SK-N-SH (cell line): ENCODE data around the gene AHSP. TPM values are rescaled to one million over a fixed set of nuclear protein-coding genes. Genes with fewer than 3 reads are reported as not detected.

Experiments used
- CTCF ChIA-PET: fragments of 300-600, 350-600 bp; formaldehyde crosslinking; extraction: SDS; loops from one replicate; lab custom pipeline; 2021; lab: Yijun Ruan, JAX
- POLR2A ChIA-PET: fragments of 350-600 bp; sonication (Branson Sonifier 250); formaldehyde crosslinking; extraction: SDS; loops from one replicate; lab custom pipeline; 2020; ENCODE audit warnings: antibody characterized with exemption, inconsistent platforms; lab: Yijun Ruan, JAX
- DNase-seq: peaks from one replicate; pipeline ENCODE4 v3.0.0; 2012
- H2AFZ ChIP-seq: fragments of 200-600 bp; sonication (generic); 2 replicates; pipeline ENCODE4 v1.8.1; 2016; ENCODE audit warnings: antibody characterized with exemption, mild to moderate bottlenecking, low read depth
- H3F3A ChIP-seq: fragments of 200-600 bp; sonication (generic); replicated peaks from 2 replicates; pipeline ENCODE3; 2016; ENCODE audit warnings: antibody characterized with exemption, mild to moderate bottlenecking; ENCODE audit not compliant: insufficient read depth
- H3K27ac ChIP-seq, 2 experiments: fragments of 200-500 bp in 1 of 2; fragments of 200-600 bp in 1 of 2; sonication (Bioruptor generic) in 1 of 2; sonication (generic), shearing (Covaris generic) in 1 of 2; 2 replicates each; pipeline versions ENCODE4 v1.5.1 to v1.6.1; 2014 to 2016; ENCODE audit warnings: low read depth in 2 of 2, inconsistent platforms in 1 of 2, low read length in 1 of 2, mild to moderate bottlenecking in 1 of 2, mixed read lengths in 1 of 2
- H3K27me3 ChIP-seq: fragments of 200-600 bp; sonication (generic), shearing (Covaris generic); 2 replicates; pipeline ENCODE4 v1.6.1; 2016; ENCODE audit warnings: mixed run types; ENCODE audit not compliant: insufficient read depth
- H3K36me3 ChIP-seq, 2 experiments: fragments of 200-500 bp in 1 of 2; fragments of 200-600 bp in 1 of 2; sonication (Bioruptor generic) in 1 of 2; sonication (generic) in 1 of 2; replicated peaks in 1 of 2; 2 replicates each; pipeline versions ENCODE3 to v1.5.1; 2014 to 2016; ENCODE audit warnings: low read length in 1 of 2, mild to moderate bottlenecking in 1 of 2; ENCODE audit not compliant: insufficient read depth in 2 of 2, control insufficient read depth in 1 of 2
- H3K4me1 ChIP-seq, 2 experiments: fragments of 200-500 bp in 1 of 2; fragments of 200-600 bp in 1 of 2; sonication (Bioruptor generic) in 1 of 2; sonication (generic), shearing (Covaris generic) in 1 of 2; 2 replicates each; pipeline versions ENCODE4 v1.5.1 to v1.6.1; 2014 to 2016; ENCODE audit warnings: low read depth in 1 of 2, low read length in 1 of 2, mixed run types in 1 of 2; ENCODE audit not compliant: insufficient read depth in 2 of 2, control insufficient read depth in 1 of 2
- H3K4me2 ChIP-seq: fragments of 200-600 bp; sonication (generic), shearing (Covaris generic); 2 replicates; pipeline ENCODE4 v1.6.1; 2017; ENCODE audit warnings: mixed run types
- H3K4me3 ChIP-seq, 2 experiments: fragments of 200-500 bp in 1 of 2; fragments of 200-600 bp in 1 of 2; sonication (Bioruptor generic) in 1 of 2; sonication (generic), shearing (Covaris generic) in 1 of 2; 2 replicates each; pipeline versions ENCODE4 v1.5.1 to v1.8.1; 2014 to 2016; ENCODE audit warnings: low read depth in 2 of 2, inconsistent platforms in 1 of 2, low read length in 1 of 2, mild to moderate bottlenecking in 1 of 2, mixed read lengths in 1 of 2, moderate library complexity in 1 of 2
- H3K79me2 ChIP-seq: fragments of 200-600 bp; sonication (generic); 2 replicates; pipeline ENCODE4 v1.8.1; 2017; ENCODE audit warnings: mild to moderate bottlenecking; ENCODE audit not compliant: insufficient read depth
- H3K9ac ChIP-seq: fragments of 200-600 bp; sonication (generic); 2 replicates; pipeline ENCODE4 v1.6.1; 2017; ENCODE audit warnings: mixed run types
- H3K9me2 ChIP-seq: fragments of 200-600 bp; sonication (generic); 2 replicates; pipeline ENCODE4 v1.6.1; 2017; ENCODE audit warnings: mixed run types
- H3K9me3 ChIP-seq: fragments of 200-600 bp; sonication (generic); 2 replicates; pipeline ENCODE4 v1.6.1; 2017; ENCODE audit warnings: mixed run types, mild to moderate bottlenecking, moderate library complexity
- H4K20me1 ChIP-seq: fragments of 200-600 bp; sonication (generic); 2 replicates; pipeline ENCODE4 v1.6.1; 2017; ENCODE audit warnings: mild to moderate bottlenecking, mixed run types; ENCODE audit not compliant: insufficient read depth
- CHD2 ChIP-seq: fragments of 150-350 bp; IDR thresholded peaks from 2 replicates; pipeline ENCODE4 v1.6.1; 2018; ENCODE audit warnings: low read length; ENCODE audit not compliant: partially characterized antibody
- ELF1 ChIP-seq: IDR thresholded peaks from 2 replicates; pipeline ENCODE4 v1.4.0; 2012
- EP300 ChIP-seq, 2 experiments: IDR thresholded peaks; 2 replicates each; pipeline versions ENCODE4 v1.4.0 to v1.6.1; 2012; ENCODE audit warnings: borderline replicate concordance in 1 of 2, low read depth in 1 of 2, low read length in 1 of 2
- EZH2phosphoT487 ChIP-seq: fragments of 200-600 bp; sonication (generic); IDR thresholded peaks from 2 replicates; pipeline ENCODE4 v1.6.1; 2017; ENCODE audit warnings: low read depth, mixed run types, mild to moderate bottlenecking, antibody characterized with exemption, moderate library complexity, borderline replicate concordance
- FOXJ3 ChIP-seq: sonication (generic); formaldehyde crosslinking; IDR thresholded peaks from 2 replicates; pipeline ENCODE4 v1.5.1; 2020; ENCODE audit warnings: mild to moderate bottlenecking, missing genetic modification reagents
- FOXM1 ChIP-seq: IDR thresholded peaks from 2 replicates; pipeline ENCODE4 v1.4.0; 2012; ENCODE audit warnings: low read depth, mild to moderate bottlenecking
- GATA2 ChIP-seq: sonication (generic); formaldehyde crosslinking; IDR thresholded peaks from 2 replicates; pipeline ENCODE4 v1.5.0; 2020; ENCODE audit warnings: mild to moderate bottlenecking, missing genetic modification reagents
- JUND ChIP-seq: IDR thresholded peaks from 2 replicates; pipeline ENCODE4 v1.4.0; 2012
- MEF2A ChIP-seq: IDR thresholded peaks from 2 replicates; pipeline ENCODE4 v1.4.0; 2012; ENCODE audit warnings: low read depth, borderline replicate concordance
- MXI1 ChIP-seq: IDR thresholded peaks from 2 replicates; pipeline ENCODE4 v1.6.1; 2012; ENCODE audit warnings: mild to moderate bottlenecking, low read depth, low read length, improper control_type of control experiment
- NRF1 ChIP-seq: IDR thresholded peaks from 2 replicates; pipeline ENCODE4 v1.6.1; 2012; ENCODE audit warnings: low read depth, mild to moderate bottlenecking, low read length
- RCOR1 ChIP-seq: fragments of 150-350 bp; IDR thresholded peaks from 2 replicates; pipeline ENCODE4 v1.6.1; 2017; ENCODE audit warnings: antibody characterized with exemption, low read length
- RFX5 ChIP-seq: IDR thresholded peaks from 2 replicates; pipeline ENCODE4 v1.6.1; 2012; ENCODE audit warnings: mild to moderate bottlenecking, improper control_type of control experiment, low read length
- SIN3A ChIP-seq: IDR thresholded peaks from 2 replicates; pipeline ENCODE4 v1.6.1; 2012; ENCODE audit warnings: low read depth, mild to moderate bottlenecking, low read length, moderate library complexity, borderline replicate concordance
- SMC3 ChIP-seq: IDR thresholded peaks from 2 replicates; pipeline ENCODE4 v1.6.1; 2012; ENCODE audit warnings: low read depth, low read length, improper control_type of control experiment
- YY1 ChIP-seq: IDR thresholded peaks from 2 replicates; pipeline ENCODE4 v1.4.0; 2012; ENCODE audit warnings: low read depth, mild to moderate bottlenecking
- WGBS: methylation state at CpG from one replicate; pipeline ENCODE4 v1.1.6; 2017; ENCODE audit warnings: low lambda C conversion rate; 5-methylcytosine and 5-hydroxymethylcytosine counted together
- polyA plus RNA-seq, 3 experiments: library from polyadenylated mRNA; depleted of rRNA; stranded (reverse); fragments of >200 nt; gene quantifications; 2 replicates each; pipeline ENCODE4 v1.2.3, GENCODE V29; 2012
- TF ChIP-seq, protein P1 (sequence below): fragments of 150-350 bp; IDR thresholded peaks from 2 replicates; pipeline ENCODE4 v1.6.1; 2017; ENCODE audit warnings: antibody characterized with exemption, low read length, low read depth, borderline replicate concordance
- TF ChIP-seq, protein P2 (sequence below): IDR thresholded peaks from 2 replicates; pipeline ENCODE4 v1.4.0; 2012; ENCODE audit warnings: low read depth, borderline replicate concordance
- TF ChIP-seq, protein P3 (sequence below): IDR thresholded peaks from 2 replicates; pipeline ENCODE4 v1.6.1; 2012; ENCODE audit warnings: mild to moderate bottlenecking, low read depth, low read length, moderate library complexity

Gene AHSP
- polyA plus RNA-seq, 1 of the 3 experiments (the other 2 are of a cell fraction): not detected

DNA sequence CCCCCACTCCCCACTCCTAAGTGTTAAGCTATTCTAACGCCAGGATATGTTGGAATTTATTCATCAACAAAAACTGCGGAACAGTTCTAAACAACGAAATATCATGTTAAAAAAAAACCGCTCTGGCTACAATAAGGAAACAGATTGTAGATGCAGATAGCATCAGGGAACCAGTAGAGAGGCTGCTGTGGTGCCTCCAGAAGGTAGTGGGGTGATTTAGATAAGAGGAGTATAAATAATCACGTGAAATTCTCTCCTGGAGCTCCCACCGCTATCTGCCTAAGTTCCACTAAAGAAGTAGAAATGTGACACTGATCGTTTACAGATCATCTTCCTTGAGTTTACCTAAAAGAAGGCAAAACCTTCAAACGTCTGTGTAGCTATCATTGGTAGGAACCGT lies 8.0 kb downstream of the AHSP start:
- 22% methylated on average over 9 of the region's 9 CpGs for WGBS
- Histone ChIP-seq H3K9me3 (no peaks in the 10 kb centered on the region), H3K9ac (no peak overlapping the region), H3F3A (no peaks in the 10 kb centered on the region), H3K27ac (no peak overlapping the region), H3K4me3 (no peak overlapping the region), H3K4me1 (peaks cover 0 to 2% of the 10 kb centered on the region in 2 experiments; a peak in 1 of 4 replicates), H3K4me2 (no peak overlapping the region), H3K27me3 (peaks cover 42% of the 10 kb centered on the region; the same call in 1 of the 2 replicates), H4K20me1 (no peaks in the 10 kb centered on the region), H3K79me2 (no peaks in the 10 kb centered on the region), H2AFZ (no peak overlapping the region), H3K9me2 (no peaks in the 10 kb centered on the region), H3K36me3 (no peaks in the 10 kb centered on the region)
- TF ChIP-seq EP300 (IDR thresholded peaks at IDR 0.05; ENCODE audit: borderline replicate concordance in 1 of 2, low read depth in 1 of 2, low read length in 1 of 2) (no peak), RFX5 (no peak), GATA2 (no peak), ELF1 (no peak), YY1 (no peak), MEF2A (no peak), CHD2 (no peak), FOXJ3 (CRISPR knock-in tag) (no peak), FOXM1 (no peak), MXI1 (no peak), NRF1 (no peak), RCOR1 (no peak), EZH2phosphoT487 (no peak), SIN3A (no peak), SMC3 (no peak), JUND (no peak)
- TF ChIP-seq, protein P1, sequence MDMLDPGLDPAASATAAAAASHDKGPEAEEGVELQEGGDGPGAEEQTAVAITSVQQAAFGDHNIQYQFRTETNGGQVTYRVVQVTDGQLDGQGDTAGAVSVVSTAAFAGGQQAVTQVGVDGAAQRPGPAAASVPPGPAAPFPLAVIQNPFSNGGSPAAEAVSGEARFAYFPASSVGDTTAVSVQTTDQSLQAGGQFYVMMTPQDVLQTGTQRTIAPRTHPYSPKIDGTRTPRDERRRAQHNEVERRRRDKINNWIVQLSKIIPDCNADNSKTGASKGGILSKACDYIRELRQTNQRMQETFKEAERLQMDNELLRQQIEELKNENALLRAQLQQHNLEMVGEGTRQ: no peak
- TF ChIP-seq, protein P2, sequence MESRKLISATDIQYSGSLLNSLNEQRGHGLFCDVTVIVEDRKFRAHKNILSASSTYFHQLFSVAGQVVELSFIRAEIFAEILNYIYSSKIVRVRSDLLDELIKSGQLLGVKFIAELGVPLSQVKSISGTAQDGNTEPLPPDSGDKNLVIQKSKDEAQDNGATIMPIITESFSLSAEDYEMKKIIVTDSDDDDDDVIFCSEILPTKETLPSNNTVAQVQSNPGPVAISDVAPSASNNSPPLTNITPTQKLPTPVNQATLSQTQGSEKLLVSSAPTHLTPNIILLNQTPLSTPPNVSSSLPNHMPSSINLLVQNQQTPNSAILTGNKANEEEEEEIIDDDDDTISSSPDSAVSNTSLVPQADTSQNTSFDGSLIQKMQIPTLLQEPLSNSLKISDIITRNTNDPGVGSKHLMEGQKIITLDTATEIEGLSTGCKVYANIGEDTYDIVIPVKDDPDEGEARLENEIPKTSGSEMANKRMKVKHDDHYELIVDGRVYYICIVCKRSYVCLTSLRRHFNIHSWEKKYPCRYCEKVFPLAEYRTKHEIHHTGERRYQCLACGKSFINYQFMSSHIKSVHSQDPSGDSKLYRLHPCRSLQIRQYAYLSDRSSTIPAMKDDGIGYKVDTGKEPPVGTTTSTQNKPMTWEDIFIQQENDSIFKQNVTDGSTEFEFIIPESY: no peak
- TF ChIP-seq, protein P3, sequence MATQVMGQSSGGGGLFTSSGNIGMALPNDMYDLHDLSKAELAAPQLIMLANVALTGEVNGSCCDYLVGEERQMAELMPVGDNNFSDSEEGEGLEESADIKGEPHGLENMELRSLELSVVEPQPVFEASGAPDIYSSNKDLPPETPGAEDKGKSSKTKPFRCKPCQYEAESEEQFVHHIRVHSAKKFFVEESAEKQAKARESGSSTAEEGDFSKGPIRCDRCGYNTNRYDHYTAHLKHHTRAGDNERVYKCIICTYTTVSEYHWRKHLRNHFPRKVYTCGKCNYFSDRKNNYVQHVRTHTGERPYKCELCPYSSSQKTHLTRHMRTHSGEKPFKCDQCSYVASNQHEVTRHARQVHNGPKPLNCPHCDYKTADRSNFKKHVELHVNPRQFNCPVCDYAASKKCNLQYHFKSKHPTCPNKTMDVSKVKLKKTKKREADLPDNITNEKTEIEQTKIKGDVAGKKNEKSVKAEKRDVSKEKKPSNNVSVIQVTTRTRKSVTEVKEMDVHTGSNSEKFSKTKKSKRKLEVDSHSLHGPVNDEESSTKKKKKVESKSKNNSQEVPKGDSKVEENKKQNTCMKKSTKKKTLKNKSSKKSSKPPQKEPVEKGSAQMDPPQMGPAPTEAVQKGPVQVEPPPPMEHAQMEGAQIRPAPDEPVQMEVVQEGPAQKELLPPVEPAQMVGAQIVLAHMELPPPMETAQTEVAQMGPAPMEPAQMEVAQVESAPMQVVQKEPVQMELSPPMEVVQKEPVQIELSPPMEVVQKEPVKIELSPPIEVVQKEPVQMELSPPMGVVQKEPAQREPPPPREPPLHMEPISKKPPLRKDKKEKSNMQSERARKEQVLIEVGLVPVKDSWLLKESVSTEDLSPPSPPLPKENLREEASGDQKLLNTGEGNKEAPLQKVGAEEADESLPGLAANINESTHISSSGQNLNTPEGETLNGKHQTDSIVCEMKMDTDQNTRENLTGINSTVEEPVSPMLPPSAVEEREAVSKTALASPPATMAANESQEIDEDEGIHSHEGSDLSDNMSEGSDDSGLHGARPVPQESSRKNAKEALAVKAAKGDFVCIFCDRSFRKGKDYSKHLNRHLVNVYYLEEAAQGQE: no peak
- ChIA-PET CTCF (interaction anchor here (1.1 kb wide), 1 partner anchor 333 kb away, joined by 4 read pairs; no protein-coding TSS in a partner anchor), POLR2A (no interaction called here)
- no peak for DNase-seq
